Transverse colon (tissue), 4 donors: ENCODE measurements around the gene EFCAB10.
"Not testable (repeated sequence)": the region's sequence is repeated elsewhere in the genome, so short reads cannot be mapped to it uniquely, and the experiment has no call there.

Source experiments
- CTCF ChIP-seq, 5 experiments: fragments of 200-600 bp in 3 of 5; fragments of 450-650 bp in 2 of 5; sonication (generic) in 3 of 5; IDR thresholded peaks; 1 replicate in 2 of 5; 2 replicates in 3 of 5; pipeline ENCODE4 v1.5.1; 2016 to 2017; ENCODE audit warnings: antibody characterized with exemption in 5 of 5, inconsistent platforms in 3 of 5, mild to moderate bottlenecking in 2 of 5, moderate library complexity in 1 of 5
- POLR2A ChIP-seq: fragments of 450-650 bp; IDR thresholded peaks from one replicate; pipeline ENCODE4 v1.6.1; 2016; ENCODE audit warnings: antibody characterized with exemption, mild to moderate bottlenecking, moderate library complexity
- POLR2AphosphoS5 ChIP-seq, 3 donors: sonication (generic); formaldehyde crosslinking; IDR thresholded peaks; one replicate each; pipeline ENCODE4 v1.6.1; 2016; ENCODE audit warnings: antibody characterized with exemption in 3 of 3

GRCh38 chr7:105520620-105521019, 60.7 kb downstream of the EFCAB10 start:
- not testable (repeated sequence) for TF ChIP-seq POLR2AphosphoS5 (IDR thresholded peaks at IDR 0.05); CTCF (IDR thresholded peaks at IDR 0.05); POLR2A
